Kidney epithelial cell (primary cell): ENCODE measurements around the gene SLC35G3. TPM values are rescaled to one million over a fixed set of nuclear protein-coding genes. Genes with fewer than 3 reads are reported as not detected.

Source experiments
- DNase-seq: peaks from one replicate; pipeline ENCODE4 v3.0.0-alpha.2; 2010; ENCODE audit warnings: low read depth
- H3K27me3 ChIP-seq: 2 replicates; pipeline ENCODE4 v1.6.0; 2011; ENCODE audit warnings: low read length; ENCODE audit not compliant: control insufficient read depth, insufficient read depth
- H3K36me3 ChIP-seq: 2 replicates; pipeline ENCODE4 v1.5.1; 2011; ENCODE audit warnings: low read length; ENCODE audit not compliant: control insufficient read depth, insufficient read depth
- H3K4me3 ChIP-seq: 2 replicates; pipeline ENCODE4 v1.5.1; 2011; ENCODE audit warnings: low read depth, mild to moderate bottlenecking, control low read depth, low read length
- total RNA-seq: library from RNA; depleted of rRNA; stranded (reverse); fragments of >200 nt; gene quantifications from 2 replicates; pipeline ENCODE4 v1.2.3, GENCODE V29; 2015
- TF ChIP-seq, protein P1 (sequence below): IDR thresholded peaks from 2 replicates; pipeline ENCODE4 v1.5.1; 2011; ENCODE audit warnings: mild to moderate bottlenecking, moderate library complexity, low read length, control low read depth, inconsistent platforms; ENCODE audit not compliant: insufficient read depth, poor library complexity, severe bottlenecking

Gene SLC35G3
- total RNA-seq, 1 donor from 2014 or later, result not detected

DNA sequence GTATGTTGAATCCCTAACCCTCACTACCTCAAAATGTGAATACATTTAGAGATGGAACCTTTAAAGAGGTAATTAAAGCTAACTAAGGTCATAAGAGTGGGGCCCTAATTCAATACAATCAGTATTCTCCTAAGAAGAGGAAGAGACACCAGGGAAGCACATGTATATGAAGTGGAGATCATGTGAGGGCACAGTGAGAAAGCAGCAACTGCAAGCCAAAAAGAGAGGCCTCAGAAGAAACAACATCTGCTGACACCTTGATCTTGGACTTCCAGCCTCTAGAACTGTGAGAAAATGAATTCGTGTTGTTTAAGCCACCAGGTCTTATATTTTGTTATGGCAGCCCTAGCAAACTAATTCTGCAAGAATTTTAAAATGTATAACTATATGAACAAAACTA, 35.4 kb upstream of the SLC35G3 start:
- no peak for DNase-seq
- H3K36me3 ChIP-seq, result no peaks in the 10 kb centered on the region
- TF ChIP-seq, protein P1, sequence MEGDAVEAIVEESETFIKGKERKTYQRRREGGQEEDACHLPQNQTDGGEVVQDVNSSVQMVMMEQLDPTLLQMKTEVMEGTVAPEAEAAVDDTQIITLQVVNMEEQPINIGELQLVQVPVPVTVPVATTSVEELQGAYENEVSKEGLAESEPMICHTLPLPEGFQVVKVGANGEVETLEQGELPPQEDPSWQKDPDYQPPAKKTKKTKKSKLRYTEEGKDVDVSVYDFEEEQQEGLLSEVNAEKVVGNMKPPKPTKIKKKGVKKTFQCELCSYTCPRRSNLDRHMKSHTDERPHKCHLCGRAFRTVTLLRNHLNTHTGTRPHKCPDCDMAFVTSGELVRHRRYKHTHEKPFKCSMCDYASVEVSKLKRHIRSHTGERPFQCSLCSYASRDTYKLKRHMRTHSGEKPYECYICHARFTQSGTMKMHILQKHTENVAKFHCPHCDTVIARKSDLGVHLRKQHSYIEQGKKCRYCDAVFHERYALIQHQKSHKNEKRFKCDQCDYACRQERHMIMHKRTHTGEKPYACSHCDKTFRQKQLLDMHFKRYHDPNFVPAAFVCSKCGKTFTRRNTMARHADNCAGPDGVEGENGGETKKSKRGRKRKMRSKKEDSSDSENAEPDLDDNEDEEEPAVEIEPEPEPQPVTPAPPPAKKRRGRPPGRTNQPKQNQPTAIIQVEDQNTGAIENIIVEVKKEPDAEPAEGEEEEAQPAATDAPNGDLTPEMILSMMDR, result no peak

GRCh38 chr17:35227546-35227945, 33.4 kb upstream of the SLC35G3 start:
- H3K36me3 ChIP-seq, result no peaks in the 10 kb centered on the region
- TF ChIP-seq, protein P1, result no peak
- DNase-seq, result no peak
- no peaks in the 10 kb centered on the region for H3K27me3 ChIP-seq
- no peak overlapping the region for H3K4me3 ChIP-seq

More for the DNA sequence above, 35.4 kb upstream of the SLC35G3 start:
- Histone ChIP-seq H3K27me3 (no peaks in the 10 kb centered on the region), H3K4me3 (no peak overlapping the region)

GRCh38 chr17:35224436-35224835, 30.2 kb upstream of the SLC35G3 start:
- no peak for DNase-seq
- Histone ChIP-seq H3K4me3 (no peak overlapping the region), H3K36me3 (no peaks in the 10 kb centered on the region), H3K27me3 (no peaks in the 10 kb centered on the region)
- TF ChIP-seq, protein P1, result no peak

- TF ChIP-seq, protein P1, result no peak
- H3K4me3 ChIP-seq, result no peak overlapping the region
- DNase-seq, result no peak
- H3K27me3 ChIP-seq, result no peaks in the 10 kb centered on the region
- no peaks in the 10 kb centered on the region for H3K36me3 ChIP-seq
These were observed 28.3 kb upstream of the SLC35G3 start for GRCh38 chr17:35222452-35222851.

GRCh38 chr17:35218915-35219314, 24.7 kb upstream of the SLC35G3 start:
- H3K4me3 ChIP-seq, result no peak overlapping the region
- no peak for DNase-seq
- H3K27me3 ChIP-seq, result no peaks in the 10 kb centered on the region
- H3K36me3 ChIP-seq, result no peaks in the 10 kb centered on the region
- TF ChIP-seq, protein P1, result no peak

DNA sequence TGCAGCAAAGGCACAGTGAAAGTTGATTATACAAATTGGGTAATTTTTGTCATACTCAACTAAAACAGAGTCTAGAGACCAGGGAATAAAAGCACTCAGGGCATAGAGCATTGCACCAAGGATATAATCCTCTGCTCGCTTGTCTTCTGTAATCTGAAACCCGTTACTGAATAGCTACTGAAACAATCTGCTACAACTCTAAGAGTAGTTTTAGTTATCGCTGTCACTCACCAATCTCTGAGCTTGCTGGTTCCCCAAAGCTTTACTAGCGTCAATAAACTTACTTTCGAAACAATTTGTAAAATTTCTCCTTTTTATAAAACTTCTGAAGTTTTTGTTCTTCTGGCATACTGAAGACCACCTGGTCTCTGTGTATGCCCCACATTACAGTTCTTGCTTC, 22.9 kb upstream of the SLC35G3 start:
- no peaks in the 10 kb centered on the region for H3K27me3 ChIP-seq
- DNase-seq, result no peak
- H3K4me3 ChIP-seq, result no peak overlapping the region
- H3K36me3 ChIP-seq, result no peaks in the 10 kb centered on the region
- TF ChIP-seq, protein P1, result no peak
